Mucosa of descending colon (tissue), 3 donors: ENCODE measurements around the gene ST3GAL3. TPM values are rescaled to one million over a fixed set of nuclear protein-coding genes. Genes with fewer than 3 reads are reported as not detected.

ENCODE experiments used
- ATAC-seq: fragments of 200-7000 bp; cut with Tn5 transposase; one replicate; pipeline ENCODE4 v1.9.1; 2020; ENCODE audit warnings: mild to moderate bottlenecking, moderate library complexity
- DNase-seq, 3 donors: peaks; one replicate each; pipeline ENCODE4 v3.0.0-alpha.2; 2020
- H3K36me3 ChIP-seq: fragments of 200-600 bp; one replicate; pipeline ENCODE4 v1.8.0; 2021; ENCODE audit warnings: low read depth, mild to moderate bottlenecking
- H3K4me1 ChIP-seq: fragments of 200-600 bp; one replicate; pipeline ENCODE4 v1.8.0; 2021; ENCODE audit warnings: low read depth, mild to moderate bottlenecking
- H3K4me3 ChIP-seq: fragments of 200-600 bp; one replicate; pipeline ENCODE4 v1.8.0; 2021; ENCODE audit warnings: mild to moderate bottlenecking
- H3K9me3 ChIP-seq: fragments of 200-600 bp; one replicate; pipeline ENCODE4 v1.8.0; 2021; ENCODE audit warnings: mild to moderate bottlenecking
- intact Hi-C, 2 donors: fragments of 100-400 bp; cut with DNase I in 1 of 2; cut with micrococcal nuclease in 1 of 2; formaldehyde crosslinking; loops; one replicate each; pipeline versions ENCODE4 v1.11.0 to v1.11.1; 2022; cut with DNase I, micrococcal nuclease
- long read RNA-seq, 2 donors: library from polyadenylated mRNA; unstranded; transcript quantifications; one replicate each; pipeline ENCODE4 v2.0.0, GENCODE V29; 2019 to 2021
- total RNA-seq, 3 donors: library from RNA; stranded (reverse); fragmentation: NEBNext Ultra II Directional in 2 of 3; extraction: Animal tissue kit (Norgen Biotek cat#: 25700) in 2 of 3; gene quantifications; one replicate each; pipeline versions ENCODE4 v1.2.1 to v1.2.4, GENCODE V29; 2021 to 2023
- TF ChIP-seq, protein P1 (sequence below): fragments of 200-600 bp; IDR thresholded peaks from one replicate; pipeline ENCODE4 v1.8.0; 2022; ENCODE audit warnings: antibody characterized with exemption, mild to moderate bottlenecking
- donor health status: DM: no; HTN: no; CAD: no; lungs with moderate emphysema.
- donor health status: DM: no; HTN: no; CAD: no.
- donor health status: DM: no; HTN: yes; CAD: no.

ST3GAL3 gene
- total RNA-seq: 10 to 100 TPM in 2 of 3 donors, 1 to 10 TPM in 1; 9.5 to 26.3 (median 18.2) TPM
- long read RNA-seq, donor 1, transcript ST3GAL3-205 (12 exons, 2,299 nt): major isoform, 22 of 49 reads
- long read RNA-seq, donor 1, partial matches to known transcripts: 5 of 49 reads
- long read RNA-seq, donor 1, other reads (novel, unspliced or antisense): 13 of 49 reads
- long read RNA-seq, donor 2, partial matches to known transcripts: 0 of 3 reads
- long read RNA-seq, donor 2, other reads (novel, unspliced or antisense): 3 of 3 reads

DNA sequence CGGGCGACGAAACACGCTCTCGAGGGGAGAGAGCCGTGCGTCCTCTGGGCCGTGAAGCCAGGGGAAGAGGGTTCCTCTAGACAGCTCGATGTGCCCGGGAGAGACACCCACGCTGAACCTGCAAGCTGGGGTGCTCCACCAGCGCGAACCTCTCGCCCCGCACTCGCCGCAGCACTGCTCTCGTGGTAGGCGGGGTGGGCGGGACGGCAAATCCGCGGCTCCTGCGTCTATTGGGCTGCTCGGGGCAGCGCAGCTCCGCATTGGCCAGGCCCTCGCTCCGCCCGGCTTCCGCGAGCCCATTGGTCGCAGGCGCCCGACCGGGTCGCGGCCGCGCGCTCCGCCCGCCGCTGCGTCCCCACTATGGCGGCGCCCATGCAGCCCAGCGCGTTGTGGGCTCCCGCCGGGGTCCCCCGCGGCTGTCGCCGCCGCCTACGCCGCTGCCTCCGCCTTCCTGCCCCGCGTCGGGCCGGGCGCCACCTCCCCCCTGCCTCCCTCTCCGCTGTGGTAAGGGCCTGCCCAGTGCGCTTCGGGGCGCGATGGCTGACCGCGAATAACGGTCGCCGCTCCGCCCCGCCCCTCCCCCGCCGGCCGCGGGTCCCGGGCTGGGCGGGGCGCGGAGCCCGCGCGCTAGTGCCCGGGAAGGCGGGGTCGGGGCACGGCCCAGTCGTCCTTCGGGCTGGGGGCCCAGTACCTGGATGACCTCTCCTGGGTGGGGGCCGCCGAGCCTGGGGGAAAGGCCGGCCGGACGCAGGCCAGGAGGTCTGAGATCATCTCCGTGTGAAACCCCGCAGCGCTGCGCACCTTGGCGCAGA is at the start of gene ST3GAL3:
TSS of gene ST3GAL3 (plus strand) at position 347 of the 812 bp plus-strand sequence. CDS start 28,727 bp downstream, outside the sequence.
- Histone ChIP-seq H3K4me3 (peak within 1 kb of the TSS; percentile 93), H3K36me3 (peaks cover 4% of the 10 kb centered on the region), H3K4me1 (peaks cover 9% of the 10 kb centered on the region), H3K9me3 (no peaks in the 10 kb centered on the region)
- intact Hi-C loops: no loop called here
- TF ChIP-seq, protein P1, sequence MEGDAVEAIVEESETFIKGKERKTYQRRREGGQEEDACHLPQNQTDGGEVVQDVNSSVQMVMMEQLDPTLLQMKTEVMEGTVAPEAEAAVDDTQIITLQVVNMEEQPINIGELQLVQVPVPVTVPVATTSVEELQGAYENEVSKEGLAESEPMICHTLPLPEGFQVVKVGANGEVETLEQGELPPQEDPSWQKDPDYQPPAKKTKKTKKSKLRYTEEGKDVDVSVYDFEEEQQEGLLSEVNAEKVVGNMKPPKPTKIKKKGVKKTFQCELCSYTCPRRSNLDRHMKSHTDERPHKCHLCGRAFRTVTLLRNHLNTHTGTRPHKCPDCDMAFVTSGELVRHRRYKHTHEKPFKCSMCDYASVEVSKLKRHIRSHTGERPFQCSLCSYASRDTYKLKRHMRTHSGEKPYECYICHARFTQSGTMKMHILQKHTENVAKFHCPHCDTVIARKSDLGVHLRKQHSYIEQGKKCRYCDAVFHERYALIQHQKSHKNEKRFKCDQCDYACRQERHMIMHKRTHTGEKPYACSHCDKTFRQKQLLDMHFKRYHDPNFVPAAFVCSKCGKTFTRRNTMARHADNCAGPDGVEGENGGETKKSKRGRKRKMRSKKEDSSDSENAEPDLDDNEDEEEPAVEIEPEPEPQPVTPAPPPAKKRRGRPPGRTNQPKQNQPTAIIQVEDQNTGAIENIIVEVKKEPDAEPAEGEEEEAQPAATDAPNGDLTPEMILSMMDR: no peak
- DNase-seq (peak; percentile 92 to 95 (median 94)), ATAC-seq (peak; percentile 97)

DNA sequence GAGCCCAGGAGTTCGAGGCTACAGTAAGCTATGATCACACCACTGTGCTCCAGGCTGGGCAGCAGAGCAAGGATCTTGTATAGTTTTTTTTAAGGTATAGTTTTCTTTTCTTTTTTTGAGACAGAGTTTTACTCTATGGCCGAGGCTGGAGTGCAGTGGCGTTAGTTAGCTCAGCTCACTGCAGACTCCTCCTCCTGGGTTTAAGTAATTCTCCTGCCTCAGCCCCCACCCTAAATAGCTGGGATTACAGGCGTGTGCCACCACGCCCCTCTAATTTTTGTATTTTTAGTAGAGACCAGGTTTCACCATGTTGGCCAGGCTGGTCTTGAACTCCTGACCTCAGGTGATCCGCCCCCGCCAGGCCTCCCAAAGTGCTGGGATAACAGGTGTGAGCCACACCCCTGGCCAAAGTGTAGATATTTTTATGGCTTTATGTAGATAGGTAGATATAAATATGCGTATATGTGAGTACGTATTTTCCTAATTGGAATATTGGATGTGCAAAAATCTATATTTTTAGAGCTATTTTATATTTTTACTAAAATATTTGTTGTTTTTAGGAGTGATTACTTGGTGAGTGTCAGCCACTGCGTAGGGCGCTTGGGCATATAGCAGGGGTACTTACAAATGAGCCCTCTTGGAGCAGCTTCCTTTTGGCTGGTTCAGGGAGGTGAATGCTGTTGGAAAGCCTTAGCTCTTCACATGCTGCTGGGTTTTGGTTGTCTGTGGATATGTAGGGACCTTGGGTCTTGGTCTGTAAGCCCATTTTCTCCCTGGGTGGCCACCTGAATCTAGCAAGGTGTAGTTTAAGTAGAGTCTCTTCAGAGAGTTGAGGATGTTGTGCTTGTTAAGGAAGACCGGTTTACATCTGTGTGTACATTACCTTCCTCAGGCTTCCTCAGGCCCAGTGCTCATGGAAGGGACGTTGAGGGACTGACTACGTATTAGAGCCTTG is 47.8 kb upstream of the ST3GAL3 start:
- Histone ChIP-seq H3K36me3 (peaks cover 15% of the 10 kb centered on the region), H3K4me1 (no peaks in the 10 kb centered on the region), H3K4me3 (no peak overlapping the region), H3K9me3 (no peaks in the 10 kb centered on the region)
- intact Hi-C loops: no loop called here
- TF ChIP-seq, protein P1: no peak
- peak; percentile 78 for ATAC-seq
- peak in 2 of 3 donors; percentile 53 to 54 for DNase-seq

- ATAC-seq (no peak), DNase-seq (no peak)
- Histone ChIP-seq H3K36me3 (peaks cover 15% of the 10 kb centered on the region), H3K9me3 (no peaks in the 10 kb centered on the region), H3K4me1 (no peaks in the 10 kb centered on the region), H3K4me3 (no peak overlapping the region)
- intact Hi-C loops: no loop called here
- TF ChIP-seq, protein P1: no peak
Observed at GRCh38 chr1:43660355-43660754, 47.0 kb upstream of the ST3GAL3 start.

DNA sequence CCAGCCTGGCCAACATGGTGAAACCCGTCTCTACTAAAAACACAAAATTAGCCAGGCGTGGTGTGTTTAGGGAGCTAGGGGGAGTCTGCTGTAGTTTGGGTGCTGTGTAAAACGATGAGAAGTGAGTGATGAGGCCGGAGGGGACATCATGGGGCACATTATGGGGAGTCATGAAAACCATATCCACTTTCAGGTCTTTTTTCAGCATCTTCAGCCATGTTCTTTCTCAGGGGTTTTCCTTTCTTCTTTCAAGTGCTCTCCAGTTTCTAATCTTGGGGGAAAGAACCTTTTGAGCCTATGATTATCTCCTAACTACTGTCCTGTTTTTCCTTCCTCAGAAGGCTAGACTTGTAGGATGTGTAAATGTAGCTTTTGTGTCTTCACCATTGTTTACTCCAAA is 43.0 kb upstream of the ST3GAL3 start:
- no peaks in the 10 kb centered on the region for H3K4me1 ChIP-seq
- H3K4me3 ChIP-seq: no peak overlapping the region
- H3K36me3 ChIP-seq: peaks cover 34% of the 10 kb centered on the region
- intact Hi-C loops: no loop called here
- DNase-seq (no peak), ATAC-seq (no peak)
- TF ChIP-seq, protein P1: no peak
- H3K9me3 ChIP-seq: no peaks in the 10 kb centered on the region

DNA sequence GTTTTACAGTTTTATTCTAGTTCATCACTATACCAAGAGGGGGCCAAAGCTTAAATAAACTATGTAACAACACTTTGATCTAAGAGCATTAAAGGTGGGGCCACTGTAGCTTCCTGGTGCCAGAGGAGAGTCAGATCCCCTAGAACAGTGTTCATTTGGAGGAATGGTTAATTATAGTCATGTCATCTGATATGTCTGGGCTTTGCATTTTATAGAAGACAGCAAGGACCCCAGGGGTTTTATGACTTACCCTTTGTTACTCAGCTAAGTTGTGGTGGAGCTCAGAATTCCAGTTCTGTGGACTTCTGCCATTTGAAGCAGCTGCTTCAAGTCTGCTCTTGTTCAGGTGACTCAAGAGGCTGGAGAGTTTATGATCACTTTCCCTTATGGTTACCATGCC is 40.7 kb upstream of the ST3GAL3 start:
- Histone ChIP-seq H3K4me3 (no peak overlapping the region), H3K36me3 (peaks cover 42% of the 10 kb centered on the region), H3K4me1 (no peaks in the 10 kb centered on the region), H3K9me3 (no peaks in the 10 kb centered on the region)
- DNase-seq (no peak), ATAC-seq (no peak)
- intact Hi-C loops: no loop called here
- TF ChIP-seq, protein P1: no peak
